HG02870 (cell line): ENCODE data around the gene KRTAP10-3.

ENCODE experiments used
- ATAC-seq: cut with Tn5 transposase; IDR thresholded peaks from one replicate; pipeline ENCODE4 v1.9.1; 2021; ENCODE audit warnings: mild to moderate bottlenecking, moderate library complexity; ENCODE audit not compliant: unreplicated experiment

The KRTAP10-3 gene

GRCh38 chr21:44530903-44531605, 27.5 kb downstream of the KRTAP10-3 start:
- no peak for ATAC-seq

- ATAC-seq: no peak
These were observed 28.2 kb downstream of the KRTAP10-3 start for GRCh38 chr21:44530221-44530902.

- ATAC-seq: no peak
These were observed 29.0 kb downstream of the KRTAP10-3 start for GRCh38 chr21:44529503-44530125.

- no peak for ATAC-seq
These were observed 29.6 kb downstream of the KRTAP10-3 start for GRCh38 chr21:44529011-44529421.

- no peak for ATAC-seq
These were observed 30.0 kb downstream of the KRTAP10-3 start for GRCh38 chr21:44528634-44528995.

GRCh38 chr21:44527983-44528633, 30.5 kb downstream of the KRTAP10-3 start:
- no peak for ATAC-seq

- no peak for ATAC-seq
These were observed 31.2 kb downstream of the KRTAP10-3 start for GRCh38 chr21:44527156-44527982.

- no peak for ATAC-seq
These were observed 32.2 kb downstream of the KRTAP10-3 start for GRCh38 chr21:44526096-44526997.

GRCh38 chr21:44525391-44526095, 33.1 kb downstream of the KRTAP10-3 start:
- no peak for ATAC-seq

GRCh38 chr21:44524414-44525371, 33.9 kb downstream of the KRTAP10-3 start:
- ATAC-seq: no peak

- no peak for ATAC-seq
These were observed 34.8 kb downstream of the KRTAP10-3 start for GRCh38 chr21:44523567-44524413.

GRCh38 chr21:44522753-44523204, 35.8 kb downstream of the KRTAP10-3 start:
- ATAC-seq: no peak

- ATAC-seq: no peak
These were observed 36.5 kb downstream of the KRTAP10-3 start for GRCh38 chr21:44521928-44522752.

- ATAC-seq: no peak
These were observed 37.2 kb downstream of the KRTAP10-3 start for GRCh38 chr21:44521301-44521927.
